Smooth muscle cell (in vitro differentiated cells): Measurements from ENCODE around the gene SPATA7. TPM values are rescaled to one million over a fixed set of nuclear protein-coding genes. Genes with fewer than 3 reads are reported as not detected.

Source experiments
- DNase-seq: peaks from one replicate; lab custom pipeline; 2025; ENCODE audit not compliant: unreplicated experiment; lab: John Stamatoyannopoulos, UW
- H2AFZ ChIP-seq: fragments of 200-600 bp; sonication (generic); 2 replicates; pipeline ENCODE4 v1.6.0; 2016; ENCODE audit warnings: antibody characterized with exemption, low read depth, mild to moderate bottlenecking
- H3F3A ChIP-seq: fragments of 200-600 bp; sonication (generic); 2 replicates; pipeline ENCODE4 v1.6.0; 2017; ENCODE audit warnings: antibody characterized with exemption, low read depth
- H3K27ac ChIP-seq: fragments of 200-600 bp; sonication (generic); 2 replicates; pipeline ENCODE4 v1.5.1; 2016; ENCODE audit warnings: low read depth, mild to moderate bottlenecking
- H3K27me3 ChIP-seq: fragments of 200-600 bp; sonication (generic); 2 replicates; pipeline ENCODE4 v1.6.1; 2016; ENCODE audit warnings: low read depth, mild to moderate bottlenecking
- H3K36me3 ChIP-seq: fragments of 200-600 bp; sonication (generic); 2 replicates; pipeline ENCODE4 v1.5.1; 2016; ENCODE audit warnings: low read depth
- H3K4me1 ChIP-seq: fragments of 200-600 bp; sonication (generic); 2 replicates; pipeline ENCODE4 v1.5.1; 2016; ENCODE audit warnings: low read depth
- H3K4me2 ChIP-seq: fragments of 200-600 bp; sonication (generic); 2 replicates; pipeline ENCODE4 v1.6.0; 2016; ENCODE audit warnings: mild to moderate bottlenecking
- H3K4me3 ChIP-seq: fragments of 200-600 bp; sonication (generic); 2 replicates; pipeline ENCODE4 v1.5.1; 2016; ENCODE audit warnings: mild to moderate bottlenecking
- H3K79me2 ChIP-seq: fragments of 200-600 bp; sonication (generic); 2 replicates; pipeline ENCODE4 v1.6.0; 2016; ENCODE audit warnings: low read depth, mild to moderate bottlenecking
- H3K9ac ChIP-seq: fragments of 200-600 bp; sonication (generic); 2 replicates; pipeline ENCODE4 v1.6.0; 2016; ENCODE audit warnings: low read depth
- H3K9me3 ChIP-seq: fragments of 200-600 bp; sonication (generic); replicated peaks from 2 replicates; pipeline ENCODE4 v1.5.1; 2016; ENCODE audit warnings: low read depth
- H4K20me1 ChIP-seq: fragments of 200-600 bp; sonication (generic); 2 replicates; pipeline ENCODE4 v1.6.0; 2016; ENCODE audit warnings: low read depth
- WGBS: methylation state at CpG from one replicate; pipeline ENCODE4 v1.1.7; 2016; ENCODE audit warnings: low lambda C conversion rate; 5-methylcytosine and 5-hydroxymethylcytosine counted together
- polyA plus RNA-seq: library from polyadenylated mRNA; unstranded; fragments of >200 nt; fragmentation: Nextera tagmentation; extraction: Ambion mirVana; gene quantifications from 2 replicates; pipeline ENCODE4 v1.2.1, GENCODE V29; 2016
- total RNA-seq: library from RNA; depleted of rRNA; stranded (reverse); fragments of >200 nt; gene quantifications from 2 replicates; pipeline ENCODE4 v1.2.3, GENCODE V29; 2014
- TF ChIP-seq, protein P1 (sequence below): fragments of 200-600 bp; sonication (generic); IDR thresholded peaks from 2 replicates; pipeline ENCODE4 v1.5.1; 2017; ENCODE audit warnings: borderline replicate concordance, mild to moderate bottlenecking, antibody characterized with exemption; ENCODE audit not compliant: insufficient read depth, poor library complexity, severe bottlenecking

The SPATA7 gene
- total and polyA plus RNA-seq, 2 experiments from 2014 or later = 8.8 to 25.3 TPM

GRCh38 chr14:88454886-88455285 lies 69.4 kb downstream of the SPATA7 start:
- Histone ChIP-seq H3K4me3 (no peak overlapping the region), H3K79me2 (no peaks in the 10 kb centered on the region), H3K4me2 (no peak overlapping the region), H2AFZ (no peak overlapping the region), H3K9me3 (no peaks in the 10 kb centered on the region), H4K20me1 (no peaks in the 10 kb centered on the region), H3K27me3 (no peaks in the 10 kb centered on the region), H3K4me1 (no peaks in the 10 kb centered on the region), H3K36me3 (peaks cover 9% of the 10 kb centered on the region), H3K27ac (no peak overlapping the region), H3F3A (no peaks in the 10 kb centered on the region), H3K9ac (no peak overlapping the region)
- TF ChIP-seq, protein P1, sequence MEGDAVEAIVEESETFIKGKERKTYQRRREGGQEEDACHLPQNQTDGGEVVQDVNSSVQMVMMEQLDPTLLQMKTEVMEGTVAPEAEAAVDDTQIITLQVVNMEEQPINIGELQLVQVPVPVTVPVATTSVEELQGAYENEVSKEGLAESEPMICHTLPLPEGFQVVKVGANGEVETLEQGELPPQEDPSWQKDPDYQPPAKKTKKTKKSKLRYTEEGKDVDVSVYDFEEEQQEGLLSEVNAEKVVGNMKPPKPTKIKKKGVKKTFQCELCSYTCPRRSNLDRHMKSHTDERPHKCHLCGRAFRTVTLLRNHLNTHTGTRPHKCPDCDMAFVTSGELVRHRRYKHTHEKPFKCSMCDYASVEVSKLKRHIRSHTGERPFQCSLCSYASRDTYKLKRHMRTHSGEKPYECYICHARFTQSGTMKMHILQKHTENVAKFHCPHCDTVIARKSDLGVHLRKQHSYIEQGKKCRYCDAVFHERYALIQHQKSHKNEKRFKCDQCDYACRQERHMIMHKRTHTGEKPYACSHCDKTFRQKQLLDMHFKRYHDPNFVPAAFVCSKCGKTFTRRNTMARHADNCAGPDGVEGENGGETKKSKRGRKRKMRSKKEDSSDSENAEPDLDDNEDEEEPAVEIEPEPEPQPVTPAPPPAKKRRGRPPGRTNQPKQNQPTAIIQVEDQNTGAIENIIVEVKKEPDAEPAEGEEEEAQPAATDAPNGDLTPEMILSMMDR = no peak
- WGBS = 96% methylated on average over 2 of the region's 2 CpGs
- no peak for DNase-seq

DNA sequence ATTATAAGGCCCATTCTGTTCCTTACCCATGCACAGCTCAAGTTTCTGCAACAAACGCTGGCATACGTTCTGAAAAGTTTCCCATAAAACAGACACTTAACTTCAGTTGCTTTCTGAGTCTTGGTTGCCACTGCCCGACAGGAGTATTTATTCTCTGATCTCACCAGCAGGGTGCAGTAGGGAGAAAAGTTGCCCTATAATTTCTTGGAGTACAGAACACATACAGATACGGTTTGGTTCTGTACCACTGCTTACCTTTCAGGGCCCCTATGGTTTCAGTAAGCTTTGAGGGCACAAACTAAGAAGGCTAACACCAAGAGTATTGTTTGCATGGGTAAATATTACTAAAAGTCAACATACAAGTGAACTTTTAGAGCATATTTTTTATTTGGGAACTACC lies 77.9 kb downstream of the SPATA7 start:
- Histone ChIP-seq H3F3A (no peaks in the 10 kb centered on the region), H3K4me2 (no peak overlapping the region), H3K27ac (no peak overlapping the region), H3K79me2 (no peaks in the 10 kb centered on the region), H3K9ac (no peak overlapping the region), H3K9me3 (no peaks in the 10 kb centered on the region), H4K20me1 (no peaks in the 10 kb centered on the region), H3K36me3 (peaks cover 4% of the 10 kb centered on the region), H3K4me3 (no peak overlapping the region), H2AFZ (no peak overlapping the region), H3K4me1 (no peaks in the 10 kb centered on the region), H3K27me3 (no peaks in the 10 kb centered on the region)
- TF ChIP-seq, protein P1 = peak; percentile 24
- no peak for DNase-seq
- 86% methylated on average over 4 of the region's 4 CpGs for WGBS

DNA sequence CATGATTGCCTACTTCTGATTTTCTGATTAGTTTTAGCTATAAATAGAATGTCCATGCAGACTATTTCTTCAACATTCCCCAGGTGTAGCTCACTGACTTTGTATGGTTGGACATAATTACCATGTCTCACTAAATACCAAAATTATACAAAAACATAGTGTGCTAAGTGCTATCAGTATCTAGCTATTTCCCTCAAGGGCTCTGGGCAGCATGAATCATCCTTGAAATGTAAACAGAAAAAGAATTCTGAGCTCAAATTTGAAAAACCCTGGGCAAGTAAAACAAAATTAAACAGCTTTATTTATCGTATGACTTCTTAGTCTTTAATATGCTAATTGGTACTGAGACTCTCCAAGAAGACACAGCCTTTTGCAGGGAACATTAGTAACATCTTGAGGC lies 82.9 kb downstream of the SPATA7 start:
- Histone ChIP-seq H3K9ac (peak overlapping the region; percentile 3), H4K20me1 (no peaks in the 10 kb centered on the region), H3K4me3 (no peak overlapping the region), H3F3A (no peaks in the 10 kb centered on the region), H3K27ac (peak overlapping the region; percentile 77), H3K9me3 (no peaks in the 10 kb centered on the region), H3K4me1 (no peaks in the 10 kb centered on the region), H3K4me2 (peak overlapping the region; percentile 42), H3K36me3 (no peaks in the 10 kb centered on the region), H2AFZ (no peak overlapping the region), H3K27me3 (no peaks in the 10 kb centered on the region), H3K79me2 (no peaks in the 10 kb centered on the region)
- TF ChIP-seq, protein P1 = no peak
- WGBS = 23% methylated on average over 1 of the region's 1 CpG
- DNase-seq = no peak
